Endothelial cell of umbilical vein (primary cell): ENCODE results near the gene ELL2. TPM values are rescaled to one million over a fixed set of nuclear protein-coding genes. Genes with fewer than 3 reads are reported as not detected.

Experiments
- BruUV-seq: library from RNA; stranded (reverse); fragments of 400-500 nt; replicated peaks from 2 replicates; lab custom pipeline; 2021; lab: Mats Ljungman, UMichigan
- CTCF ChIA-PET: fragments of 300-600, 350-600 bp; sonication (Branson Sonifier 250); formaldehyde crosslinking; loops from one replicate; lab custom pipeline; 2021; ENCODE audit warnings: antibody characterized with exemption, inconsistent platforms; lab: Charles Lee
- POLR2A ChIA-PET: fragments of 300-600, 350-600 bp; sonication (Branson Sonifier 250); formaldehyde crosslinking; loops from one replicate; lab custom pipeline; 2021; ENCODE audit warnings: antibody characterized with exemption, inconsistent platforms; lab: Charles Lee
- DNase-seq: peaks from one replicate; pipeline ENCODE4 v3.0.0-alpha.2; 2011; ENCODE audit warnings: low read depth, low spot score
- FAIRE-seq: peaks from 2 replicates; lab custom pipeline; 2011; peaks lifted over from hg19 to GRCh38; lab: Jason Lieb, UNC
- H2AFZ ChIP-seq: 2 replicates; pipeline ENCODE4 v1.6.0; 2012; ENCODE audit warnings: low read depth, low read length, control low read depth, inconsistent platforms
- H3K27ac ChIP-seq: 2 replicates; pipeline ENCODE4 v1.5.1; 2011; ENCODE audit warnings: low read depth, mild to moderate bottlenecking, control low read depth, low read length, moderate library complexity; ENCODE audit not compliant: insufficient read depth
- H3K27me3 ChIP-seq, 2 experiments: 2 replicates each; pipeline versions ENCODE4 v1.6.0 to v1.6.1; 2011; ENCODE audit warnings: low read length in 2 of 2, mixed read lengths in 1 of 2; ENCODE audit not compliant: control insufficient read depth in 2 of 2, insufficient read depth in 2 of 2
- H3K36me3 ChIP-seq, 2 experiments: 2 replicates in 1 of 2; 3 replicates in 1 of 2; pipeline ENCODE4 v1.5.1; 2011; ENCODE audit warnings: low read length in 2 of 2, mild to moderate bottlenecking in 1 of 2, moderate library complexity in 1 of 2; ENCODE audit not compliant: control insufficient read depth in 2 of 2, insufficient read depth in 2 of 2; ENCODE audit errors: extremely low read depth in 1 of 2
- H3K4me1 ChIP-seq: 3 replicates; pipeline ENCODE4 v1.5.1; 2011; ENCODE audit warnings: mild to moderate bottlenecking, low read length; ENCODE audit not compliant: control insufficient read depth, insufficient read depth; ENCODE audit errors: extremely low read depth
- H3K4me2 ChIP-seq: 2 replicates; pipeline ENCODE4 v1.6.1; 2011; ENCODE audit warnings: low read length, control low read depth, mixed read lengths; ENCODE audit not compliant: insufficient read depth
- H3K4me3 ChIP-seq, 3 experiments: fragments of 200-600 bp in 1 of 3; sonication (generic), shearing (Covaris generic) in 1 of 3; replicated peaks in 1 of 3; 2 replicates each; pipeline ENCODE4 v1.5.1; 2011 to 2016; ENCODE audit warnings: control low read depth in 3 of 3, low read length in 3 of 3, mild to moderate bottlenecking in 2 of 3, inconsistent platforms in 1 of 3, low read depth in 1 of 3, moderate library complexity in 1 of 3; ENCODE audit not compliant: insufficient read depth in 1 of 3
- H3K79me2 ChIP-seq: 2 replicates; pipeline ENCODE4 v1.6.0; 2012; ENCODE audit warnings: low read length, inconsistent platforms; ENCODE audit not compliant: control insufficient read depth, insufficient read depth
- H3K9ac ChIP-seq: replicated peaks from 2 replicates; pipeline ENCODE3; 2011; ENCODE audit warnings: low read length, control low read depth; ENCODE audit not compliant: insufficient read depth; ENCODE audit errors: extremely low read depth
- H3K9me1 ChIP-seq: replicated peaks from 3 replicates; pipeline ENCODE4 v1.6.0; 2011; ENCODE audit warnings: mild to moderate bottlenecking, low read length; ENCODE audit not compliant: control insufficient read depth, insufficient read depth; ENCODE audit errors: extremely low read depth
- H3K9me3 ChIP-seq: replicated peaks from 2 replicates; pipeline ENCODE4 v1.5.1; 2012; ENCODE audit warnings: low read length, inconsistent platforms; ENCODE audit not compliant: control insufficient read depth, insufficient read depth
- H4K20me1 ChIP-seq: replicated peaks from 2 replicates; pipeline ENCODE3; 2011; ENCODE audit warnings: mild to moderate bottlenecking, low read length; ENCODE audit not compliant: control insufficient read depth, insufficient read depth; ENCODE audit errors: extremely low read depth
- GATA2 ChIP-seq: IDR thresholded peaks from 2 replicates; pipeline ENCODE4 v1.7.0; 2011; ENCODE audit warnings: low read depth, mild to moderate bottlenecking, moderate library complexity, mixed read lengths, low read length; ENCODE audit not compliant: insufficient read length, insufficient read depth
- JUN ChIP-seq: IDR thresholded peaks from 2 replicates; pipeline ENCODE4 v1.6.1; 2011; ENCODE audit warnings: borderline replicate concordance, low read depth; ENCODE audit not compliant: insufficient read length, insufficient read depth
- POLR2A ChIP-seq: IDR thresholded peaks from 2 replicates; pipeline ENCODE4 v1.6.1; 2012; ENCODE audit warnings: low read depth, mild to moderate bottlenecking, control low read depth, low read length
- POLR2AphosphoS5 ChIP-seq: IDR thresholded peaks from 2 replicates; pipeline ENCODE4 v1.6.1; 2012; ENCODE audit warnings: low read depth, mild to moderate bottlenecking, control low read depth, low read length, moderate library complexity; ENCODE audit not compliant: insufficient read depth
- dilution Hi-C: fragments of 300-500 bp; cut with MboI; formaldehyde crosslinking; loops from one replicate; pipeline ENCODE4 v1.15.0; 2019; ENCODE audit warnings: low sequenced_read_pairs; ENCODE audit not compliant: extremely low pct_ligation_motif_present
- intact Hi-C: fragments of 100-400 bp; cut with micrococcal nuclease; formaldehyde crosslinking; loops from one replicate; pipeline ENCODE4 v1.10.0; 2022
- polyA plus RNA-seq, 4 experiments: library from polyadenylated mRNA; depleted of rRNA in 3 of 4; stranded (reverse) in 3 of 4; unstranded in 1 of 4; fragments of >200 nt; gene quantifications; 2 replicates each; pipeline versions ENCODE4 v1.2.1 to v1.2.3, GENCODE V29; 2011 to 2012; ENCODE audit warnings: missing spikeins in 1 of 4
- total RNA-seq: library from RNA; stranded (reverse); gene quantifications from 2 replicates; pipeline ENCODE4 v1.2.3, GENCODE V29; 2021
- TF ChIP-seq, protein P1 (sequence below): IDR thresholded peaks from 2 replicates; pipeline ENCODE4 v1.6.1; 2011; ENCODE audit not compliant: insufficient read depth, insufficient read length

The ELL2 gene
- total and polyA plus RNA-seq, 2 donors (not counting 3 experiments of a cell fraction or from before 2014, with no cell fraction given): 6.8 to 26.0 TPM

DNA sequence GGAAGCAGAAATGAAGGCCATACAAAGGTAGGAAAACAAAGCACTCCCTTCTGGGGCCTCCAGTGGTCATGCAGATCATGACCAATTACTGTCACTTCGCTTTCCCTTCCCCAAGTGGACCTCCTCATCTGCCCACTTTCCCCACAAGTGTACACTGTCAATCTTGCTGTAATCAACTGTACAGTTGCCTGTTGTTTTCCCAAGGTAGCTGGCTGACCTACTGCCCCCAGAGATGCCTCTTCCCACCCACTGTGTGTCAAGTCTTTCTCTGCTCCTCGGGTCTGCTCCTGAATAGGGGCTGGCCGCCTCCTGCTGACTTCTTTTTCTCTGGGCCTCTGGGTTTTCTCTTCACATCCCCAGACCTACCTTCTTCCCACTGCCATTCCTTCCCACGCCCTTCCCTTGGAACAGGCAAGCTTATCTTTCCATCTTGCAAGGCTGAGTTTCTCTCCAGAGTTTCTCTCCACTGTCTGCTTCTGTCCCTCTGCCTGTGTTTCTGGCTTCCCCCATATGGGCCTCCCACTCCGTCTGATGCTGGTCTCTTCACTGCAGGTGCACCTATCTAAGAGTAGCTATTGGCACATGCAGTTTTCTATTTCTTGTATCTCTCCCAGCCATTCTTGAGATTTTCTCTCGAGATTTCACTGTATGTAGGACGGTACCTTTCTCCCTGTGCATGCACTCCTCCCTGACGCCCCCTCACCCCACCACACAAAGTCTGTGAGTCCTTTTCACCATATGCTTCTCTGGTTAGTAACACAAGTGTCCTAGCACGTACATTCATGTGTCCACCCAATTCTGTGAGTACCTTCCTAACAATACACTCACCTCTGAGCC is 2.4 kb downstream of the ELL2 start:
- DNase-seq (peak; percentile 41), FAIRE-seq (no peak)
- no TSS peak for BruUV-seq
- CTCF ChIA-PET: interaction anchor here (0.6 to 7.0 kb wide), 10 partner anchors 13 to 386 kb away, joined by 3 to 107 read pairs (median 4); no protein-coding TSS in a partner anchor
- dilution Hi-C loops: loop anchor here (25.0 kb wide), 1 partner anchor 378 kb away; no protein-coding TSS in a partner anchor
- Histone ChIP-seq H3K9me3 (no peaks in the 10 kb centered on the region), H4K20me1 (no peaks in the 10 kb centered on the region), H2AFZ (no peak overlapping the region), H3K4me2 (peak overlapping the region; percentile 74), H3K27me3 (no peaks in the 10 kb centered on the region), H3K4me1 (peaks cover 17% of the 10 kb centered on the region), H3K79me2 (peaks cover 58% of the 10 kb centered on the region), H3K36me3 (no peaks in the 10 kb centered on the region), H3K27ac (no peak overlapping the region), H3K4me3 (peak overlapping the region in 2 of 3 experiments; percentile 79 to 94), H3K9me1 (no peaks in the 10 kb centered on the region), H3K9ac (peak overlapping the region; percentile 92)
- intact Hi-C loops: no loop called here
- TF ChIP-seq POLR2A (no peak), GATA2 (peak; percentile 55)
- POLR2A ChIA-PET: no interaction called here

DNA sequence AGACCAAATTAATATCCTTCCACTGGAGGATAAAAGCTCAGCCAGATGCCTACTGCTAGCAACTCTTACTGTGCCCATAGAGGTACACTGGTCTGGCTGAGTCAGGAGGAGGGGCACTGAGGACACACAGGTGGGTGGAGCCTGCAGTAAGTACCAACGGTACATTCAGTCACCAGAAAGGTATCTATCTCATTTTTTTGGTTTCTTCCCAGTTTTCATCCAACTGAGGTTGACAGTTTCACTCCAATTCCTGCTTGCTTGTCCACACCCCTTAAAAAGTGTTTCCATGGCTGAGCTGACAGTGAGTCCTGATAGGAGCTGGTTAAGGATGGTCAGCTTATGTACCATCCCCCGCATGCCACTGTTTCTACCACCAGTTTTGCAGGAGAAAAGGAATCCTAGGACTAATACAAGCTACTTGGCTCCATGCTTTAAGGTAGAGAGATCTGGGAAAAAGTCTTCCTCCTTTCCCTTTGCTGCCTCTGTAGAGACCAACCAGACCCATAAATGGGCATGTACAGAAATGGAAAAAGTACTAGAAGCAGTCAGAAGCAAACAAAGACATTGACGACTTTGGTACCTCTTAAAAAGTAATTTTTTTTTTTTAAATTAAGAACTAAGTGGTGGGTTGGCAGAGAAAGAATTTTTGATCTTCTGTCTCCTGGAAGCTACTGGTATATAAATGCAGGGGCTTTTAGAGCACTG is 3.2 kb downstream of the ELL2 start:
- H2AFZ ChIP-seq: no peak overlapping the region
- no peaks in the 10 kb centered on the region for H3K9me3 ChIP-seq
- FAIRE-seq: no peak
- no peak for DNase-seq
- no peak overlapping the region for H3K4me2 ChIP-seq
- peaks cover 17% of the 10 kb centered on the region for H3K4me1 ChIP-seq
- H3K79me2 ChIP-seq: peaks cover 64% of the 10 kb centered on the region
- H3K27me3 ChIP-seq: no peaks in the 10 kb centered on the region
- ChIA-PET POLR2A (no interaction called here), CTCF (interaction anchor here (0.8 to 7.0 kb wide), 5 partner anchors 12 to 379 kb away, joined by 3 to 107 read pairs (median 5); no protein-coding TSS in a partner anchor)
- H3K4me3 ChIP-seq: no peak overlapping the region
- H4K20me1 ChIP-seq: no peaks in the 10 kb centered on the region
- no peaks in the 10 kb centered on the region for H3K36me3 ChIP-seq
- H3K9me1 ChIP-seq: no peaks in the 10 kb centered on the region
- no peak overlapping the region for H3K9ac ChIP-seq
- TSS peak; percentile 3 for BruUV-seq
- dilution Hi-C loops (loop anchor here (25.0 kb wide), 1 partner anchor 379 kb away; no protein-coding TSS in a partner anchor), intact Hi-C loops (no loop called here)
- TF ChIP-seq POLR2AphosphoS5 (no peak), POLR2A (no peak), JUN (no peak)
- TF ChIP-seq, protein P1, sequence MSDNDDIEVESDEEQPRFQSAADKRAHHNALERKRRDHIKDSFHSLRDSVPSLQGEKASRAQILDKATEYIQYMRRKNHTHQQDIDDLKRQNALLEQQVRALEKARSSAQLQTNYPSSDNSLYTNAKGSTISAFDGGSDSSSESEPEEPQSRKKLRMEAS: no peak
- H3K27ac ChIP-seq: no peak overlapping the region
